ENCODE data around the gene PNKD.

Gene PNKD

DNA sequence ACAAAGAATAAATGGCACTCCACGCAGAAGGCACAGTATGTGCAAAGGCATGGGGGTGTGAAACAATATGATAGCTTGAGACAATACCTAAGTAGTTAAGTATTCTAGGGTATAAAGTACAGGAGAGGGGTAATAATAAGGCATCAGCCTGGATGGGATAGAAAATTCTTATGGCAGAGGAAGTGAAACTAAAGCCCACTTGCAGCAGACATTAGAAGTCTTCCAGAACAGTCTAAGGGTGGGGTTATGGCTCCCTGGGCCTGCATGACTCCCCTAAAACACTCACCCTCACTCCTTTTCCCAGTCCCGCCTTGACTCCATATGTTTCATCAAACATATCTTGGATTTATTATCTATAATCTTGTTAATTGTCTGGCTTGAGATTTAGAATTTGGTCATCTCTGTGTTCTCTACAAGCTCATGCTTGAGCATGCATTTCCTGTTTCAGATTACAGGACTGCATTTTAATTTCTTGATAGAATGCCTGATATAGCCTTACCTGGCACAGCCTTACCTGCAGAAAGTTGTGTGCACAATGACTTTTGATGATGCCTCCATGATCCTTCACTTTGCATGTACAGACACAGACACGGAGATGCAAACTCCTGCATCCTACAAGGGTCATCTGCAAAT is 50.5 kb downstream of the PNKD start:
- no peak for DNase-seq

DNA sequence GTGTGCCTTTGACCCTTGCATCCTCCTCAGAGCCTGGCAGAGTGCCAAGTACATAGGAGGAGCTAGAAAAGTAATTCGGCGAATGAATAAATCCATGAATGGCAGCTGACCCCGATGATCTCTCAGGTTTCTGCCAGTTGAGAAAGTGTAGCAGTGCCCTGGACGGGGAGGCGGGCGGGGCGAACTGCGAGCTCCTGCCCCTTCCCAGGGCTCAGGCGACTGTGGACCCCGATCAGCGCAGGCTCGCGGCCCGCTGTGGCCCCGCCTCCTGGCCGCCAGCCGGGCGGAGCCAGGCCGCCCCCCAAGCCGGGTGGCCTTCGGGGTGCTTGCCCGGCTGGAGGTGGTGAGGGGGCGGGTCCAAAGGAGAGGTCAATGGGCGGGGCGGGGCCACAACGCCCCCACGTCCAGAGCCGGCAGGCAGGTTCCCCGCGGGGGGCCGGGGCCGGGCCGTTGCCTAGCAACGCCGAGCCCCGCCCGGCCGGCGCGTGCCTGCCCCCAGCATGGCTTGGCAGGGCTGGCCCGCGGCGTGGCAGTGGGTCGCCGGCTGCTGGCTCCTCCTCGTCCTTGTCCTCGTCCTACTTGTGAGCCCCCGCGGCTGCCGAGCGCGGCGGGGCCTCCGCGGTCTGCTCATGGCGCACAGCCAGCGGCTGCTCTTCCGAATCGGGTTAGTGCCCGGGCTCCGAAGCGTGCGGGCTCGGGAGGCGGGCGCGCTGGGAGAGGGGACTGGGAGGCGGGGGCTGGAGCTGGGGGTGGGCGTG is 52.6 kb downstream of the PNKD start:
- DNase-seq = peak; percentile 46

DNA sequence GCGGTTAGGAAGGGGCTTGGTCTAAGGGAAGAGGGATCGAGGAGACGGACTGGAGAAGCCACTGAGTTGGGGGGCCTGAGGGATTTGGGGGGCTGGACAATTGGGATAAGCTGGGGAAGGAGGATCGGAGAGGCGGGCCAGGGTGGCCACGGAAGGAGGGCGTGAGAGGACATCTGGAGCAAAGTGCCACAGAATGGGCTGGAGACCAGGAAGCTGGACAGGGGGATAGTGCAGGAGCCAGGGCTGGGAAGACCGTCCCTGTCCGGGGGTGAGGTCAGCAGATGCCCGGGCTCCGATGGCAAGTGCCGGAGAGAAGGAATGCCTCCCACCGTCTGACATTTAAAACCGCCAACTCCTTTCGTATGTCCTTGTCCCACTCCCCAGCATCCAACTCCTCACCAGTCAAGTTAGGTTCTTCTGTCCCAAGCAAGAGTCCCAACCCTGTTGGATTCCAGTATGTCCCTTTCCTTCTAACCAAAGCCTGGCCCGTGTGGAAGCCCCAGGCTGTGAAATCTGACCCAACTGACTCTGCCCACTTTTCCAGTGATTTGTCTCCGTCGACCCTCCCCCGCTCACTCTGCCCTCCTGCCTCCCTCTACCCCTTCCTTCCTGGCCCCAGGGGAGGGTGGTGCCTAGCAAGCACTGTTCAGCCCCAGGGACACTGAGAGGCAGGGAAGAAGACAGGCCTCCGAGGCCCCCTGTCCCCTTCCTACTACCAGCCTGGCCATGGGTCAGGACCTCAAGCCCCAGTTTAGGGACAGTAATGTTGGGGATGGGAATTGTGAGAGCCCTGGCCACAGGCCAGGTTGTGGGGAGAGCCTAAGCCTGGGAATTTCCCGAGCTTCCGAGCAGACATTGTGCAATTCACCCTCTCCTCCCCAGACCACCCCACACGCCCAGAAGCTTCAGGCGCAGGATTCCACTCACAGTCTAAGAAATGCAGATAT is 53.5 kb downstream of the PNKD start:
- DNase-seq = no peak

DNA sequence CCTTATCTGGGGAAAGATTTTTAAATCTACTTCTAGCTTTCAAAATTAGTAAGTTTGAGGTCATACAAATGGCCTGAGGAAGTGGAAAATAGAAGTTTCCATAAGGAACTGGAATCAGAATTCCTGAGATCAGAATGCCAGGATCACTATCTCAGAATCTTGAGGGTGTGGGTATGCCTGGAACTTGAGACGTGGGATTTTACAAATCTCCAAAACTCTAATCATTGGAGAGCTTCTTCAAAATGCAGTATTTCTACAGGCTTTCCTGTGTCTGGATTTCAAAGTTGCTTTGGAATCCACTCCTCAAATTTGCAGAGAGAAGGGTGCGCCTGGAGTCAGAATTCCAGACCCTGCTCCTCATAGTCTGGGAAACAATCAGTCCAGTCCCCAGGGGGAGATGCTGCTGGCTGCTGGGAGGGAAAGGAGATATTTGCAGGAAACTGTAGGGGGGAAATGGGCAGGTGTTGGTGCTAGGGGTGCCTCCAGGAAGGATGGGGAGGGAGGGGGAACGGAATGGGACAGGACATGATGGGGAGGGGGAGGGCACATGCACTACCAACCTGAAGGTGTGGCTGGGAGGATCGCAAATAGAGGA is 55.3 kb downstream of the PNKD start:
- no peak for DNase-seq

DNA sequence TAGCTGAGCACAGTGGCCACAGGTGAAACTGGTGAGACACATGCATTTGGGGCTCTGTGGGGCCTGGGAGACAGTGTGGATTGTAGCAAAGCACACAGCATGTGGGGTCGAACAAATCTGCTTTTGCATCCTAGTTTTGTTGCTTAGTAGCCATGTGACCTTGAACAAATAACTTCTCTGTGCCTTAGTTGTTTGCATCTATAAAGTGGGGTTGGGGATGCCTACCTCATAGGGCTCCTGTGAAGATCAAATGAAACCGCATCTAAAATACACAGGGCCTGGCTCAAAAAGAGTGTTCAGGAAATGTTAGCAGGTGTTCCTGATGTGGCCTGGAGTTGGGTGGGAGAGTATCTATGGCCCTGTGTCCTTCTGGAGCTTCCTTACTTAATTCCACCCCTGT is 56.0 kb downstream of the PNKD start:
- no peak for DNase-seq

DNA sequence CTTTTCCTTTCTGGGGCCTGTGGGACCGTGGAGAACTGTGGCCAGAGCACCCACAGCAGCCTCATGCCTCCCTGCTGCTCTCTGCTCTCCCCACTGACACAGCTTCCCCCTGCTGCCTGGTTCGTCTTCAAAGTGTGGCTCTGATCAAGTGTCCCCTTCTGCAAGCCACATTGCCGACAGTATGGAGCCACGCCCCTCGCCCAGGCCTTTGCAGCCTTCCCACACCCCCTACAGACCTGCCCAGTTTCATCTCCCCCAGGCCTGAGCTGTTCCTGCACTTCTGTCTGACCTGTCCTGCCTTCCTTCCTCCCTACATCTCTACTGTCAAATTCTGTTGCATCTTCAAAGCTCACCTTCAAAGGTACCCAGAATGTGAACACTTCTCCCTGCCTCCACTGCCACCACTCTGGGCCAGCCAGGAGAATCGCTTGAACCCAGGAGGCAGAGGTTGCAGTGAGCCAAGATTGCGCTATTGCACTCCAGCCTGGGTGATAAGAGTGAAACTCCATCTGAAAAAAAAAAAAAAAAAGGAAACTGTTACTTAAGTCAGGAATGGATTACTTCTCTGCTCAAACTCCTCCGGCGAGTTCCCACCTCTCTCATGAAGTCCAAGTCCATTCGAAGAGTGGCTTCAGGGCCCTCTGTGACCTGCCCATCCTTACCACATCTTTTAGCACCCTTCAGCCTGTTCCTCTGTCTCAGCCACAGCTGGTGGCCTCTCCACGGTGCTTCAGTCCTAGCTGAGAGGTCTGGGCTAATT is 57.3 kb downstream of the PNKD start:
- DNase-seq = no peak

DNA sequence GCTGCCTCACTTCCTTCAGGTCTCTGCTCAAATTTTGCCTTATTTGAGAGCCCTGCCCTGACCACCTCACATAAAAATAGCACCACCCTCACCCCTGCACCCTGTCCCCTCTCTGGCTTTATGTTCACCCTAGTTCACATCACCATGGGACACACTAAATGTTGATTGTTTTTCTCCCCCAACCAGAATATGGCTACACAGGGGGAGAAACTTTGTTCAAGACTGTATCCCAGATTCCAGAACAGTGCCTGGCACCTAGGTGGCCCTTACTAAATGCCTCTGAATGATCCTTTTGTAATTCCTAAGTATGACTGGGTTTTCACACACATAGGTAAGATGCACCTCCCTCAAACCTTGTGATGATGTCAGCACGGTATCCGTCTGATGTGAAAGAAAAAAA is 58.0 kb downstream of the PNKD start:
- DNase-seq = no peak

DNA sequence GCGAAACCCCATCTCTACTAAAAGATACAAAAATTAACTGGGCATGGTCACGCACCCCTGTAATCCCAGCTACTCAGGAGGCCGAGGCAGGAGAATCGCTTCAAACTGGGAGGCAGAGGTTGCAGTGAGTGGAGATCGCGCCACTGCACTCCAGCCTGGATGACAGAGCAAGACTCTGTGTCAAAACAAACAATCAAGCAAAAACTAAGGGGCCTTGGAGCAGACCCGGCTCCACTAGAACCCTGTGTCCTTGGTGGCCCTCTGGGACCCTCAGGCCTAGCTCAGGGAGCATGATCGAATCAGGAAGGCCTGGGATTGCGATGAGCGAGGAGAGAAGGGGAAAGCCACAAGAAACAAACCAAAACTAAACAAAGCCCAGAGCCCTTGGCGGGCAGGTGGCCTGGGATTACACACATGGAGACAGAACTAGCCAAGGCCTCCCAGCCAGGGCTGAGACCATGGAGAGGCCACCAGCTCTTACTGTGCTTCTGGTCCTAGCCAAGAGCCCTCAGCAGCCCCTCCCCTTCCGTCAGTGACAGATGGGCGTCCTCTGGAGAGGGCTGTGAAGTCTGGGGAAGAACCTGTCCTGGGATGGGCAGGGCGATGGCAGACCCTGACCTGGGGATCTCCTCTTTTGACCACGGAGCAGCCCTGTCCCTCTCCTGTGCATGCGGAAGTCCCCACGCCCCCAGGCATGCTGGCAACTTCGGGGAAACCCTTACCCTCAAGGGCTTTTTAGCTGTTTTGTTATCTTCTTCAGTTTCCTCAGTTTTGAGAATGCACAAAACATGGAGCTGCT is 58.9 kb downstream of the PNKD start:
- DNase-seq = no peak

DNA sequence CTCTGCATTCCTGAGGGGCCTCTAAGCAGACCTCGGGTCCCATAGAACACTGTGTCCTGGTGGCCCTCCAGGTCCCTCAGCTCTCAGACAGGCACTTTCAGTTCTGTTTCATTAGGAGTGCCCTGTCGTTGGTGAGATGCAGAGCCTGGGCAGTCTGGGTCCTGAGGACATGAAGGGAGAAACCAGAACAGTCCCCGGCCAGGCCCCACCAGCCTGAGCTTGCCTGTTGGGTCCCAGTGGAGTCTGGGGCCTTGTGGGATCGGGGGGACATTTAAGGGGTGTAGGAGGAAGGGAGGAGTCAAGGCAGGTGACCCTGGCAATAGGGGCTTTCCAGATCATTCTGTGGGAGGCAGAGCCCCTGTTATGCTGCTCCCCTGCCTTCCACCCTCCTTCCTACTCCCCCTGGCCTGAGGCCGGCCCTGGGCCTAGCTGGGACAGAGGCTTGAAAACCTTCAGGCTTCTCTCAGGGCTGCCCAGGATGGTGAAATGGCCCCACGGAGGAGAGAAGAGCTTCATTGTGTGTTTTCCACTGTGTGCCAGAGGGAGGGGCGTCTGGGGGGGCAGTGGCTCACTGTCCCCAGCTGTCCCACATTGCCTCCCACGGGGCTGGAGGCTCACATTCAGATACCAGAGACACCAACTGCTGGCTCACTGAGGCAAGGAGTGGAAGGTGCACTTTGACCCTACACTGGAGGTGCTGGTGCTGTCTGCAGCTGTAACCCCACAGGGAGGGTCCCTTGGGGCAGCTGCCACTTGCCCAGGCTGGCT is 59.7 kb downstream of the PNKD start:
- no peak for DNase-seq

DNA sequence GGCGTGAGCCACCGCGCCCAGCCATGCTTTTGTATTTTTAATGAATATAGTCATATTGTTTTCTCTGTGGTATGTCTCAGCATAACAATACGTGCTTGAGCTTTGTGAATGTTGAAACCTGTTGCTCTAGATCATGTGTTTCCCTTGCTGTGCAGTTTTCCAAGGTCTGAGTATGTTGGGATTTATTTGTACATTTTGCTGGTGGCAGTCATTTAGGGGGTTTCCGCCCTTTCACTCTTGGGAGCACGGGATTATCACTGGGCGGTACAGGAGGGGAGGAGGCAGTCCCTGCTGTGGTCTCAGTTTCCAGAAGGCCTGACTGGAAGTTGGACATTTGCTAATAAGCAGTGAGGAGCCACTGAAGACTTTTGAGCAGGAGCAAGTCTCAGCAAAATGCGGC is 61.4 kb downstream of the PNKD start:
- DNase-seq = no peak

DNA sequence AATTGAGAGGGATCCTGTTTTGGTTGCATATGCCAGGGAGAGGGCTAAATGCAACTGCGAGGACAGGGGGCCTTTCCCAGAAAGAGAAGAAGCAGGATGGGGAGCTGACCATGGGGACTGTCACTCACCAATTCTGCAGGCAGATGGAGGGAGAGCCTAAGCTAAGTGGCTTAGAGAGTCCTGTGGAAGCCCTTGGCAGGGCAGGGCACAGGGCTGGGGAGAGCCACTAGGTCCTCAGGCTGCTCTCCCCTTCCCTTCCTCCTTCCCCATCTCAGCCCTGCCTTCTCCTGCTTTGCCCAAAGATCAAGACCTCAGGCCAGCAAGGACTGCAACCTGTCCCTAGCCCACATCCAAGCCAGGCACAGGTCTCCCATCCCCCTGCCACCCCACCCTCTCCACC is 62.0 kb downstream of the PNKD start:
- no peak for DNase-seq

DNA sequence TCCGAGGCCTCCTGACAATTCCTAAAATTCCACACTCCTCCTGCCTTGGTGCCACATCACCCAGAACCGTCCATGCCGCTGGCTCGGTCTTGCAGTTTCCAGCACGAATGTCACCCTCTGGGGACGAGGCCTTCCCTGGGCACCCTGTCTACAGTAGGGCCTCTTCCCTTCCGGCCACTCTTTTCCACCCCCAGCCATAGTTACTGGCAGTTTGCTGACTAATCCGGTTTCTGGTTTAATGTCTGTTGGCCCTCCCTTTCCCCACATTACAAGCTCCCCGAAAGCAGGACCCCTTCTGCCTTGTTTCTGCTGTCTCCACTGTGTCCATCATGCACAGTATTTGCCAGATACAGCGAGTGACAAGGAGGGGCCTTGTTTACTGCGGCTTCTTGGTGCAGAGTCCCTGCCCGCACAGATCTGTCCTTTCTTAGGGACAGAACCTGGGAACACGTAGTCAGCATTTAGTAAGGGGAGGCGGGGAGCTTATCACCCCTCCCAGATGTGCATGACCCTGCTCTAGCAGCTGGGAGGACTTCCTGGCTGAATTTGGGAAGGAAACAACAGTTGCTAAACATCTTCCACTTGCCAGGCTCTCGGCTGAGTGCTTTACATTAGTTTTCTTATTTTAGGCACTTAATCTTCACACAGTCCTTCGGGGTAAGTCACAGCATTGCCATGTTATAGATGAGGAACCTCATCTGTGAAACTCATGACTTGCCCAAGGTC is 62.8 kb downstream of the PNKD start:
- DNase-seq = no peak

DNA sequence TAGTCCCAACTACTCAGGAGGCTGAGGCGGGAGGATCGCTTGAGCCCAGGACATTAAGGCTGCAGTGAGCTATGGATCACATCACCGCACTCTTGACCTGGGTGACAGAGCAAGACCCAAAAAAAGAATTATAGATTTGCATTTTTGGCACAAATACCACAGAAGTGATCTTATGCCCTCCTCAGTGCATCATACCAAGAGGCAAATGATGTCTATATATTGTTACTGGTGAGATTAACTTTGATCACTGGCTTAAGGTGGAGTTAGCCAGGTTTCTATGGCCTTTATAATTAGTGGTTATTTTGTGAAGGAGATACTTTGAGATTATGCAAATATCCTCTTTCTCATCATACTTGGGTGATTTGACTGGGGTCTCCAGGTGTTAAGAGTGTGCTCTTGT is 64.2 kb downstream of the PNKD start:
- DNase-seq = no peak

DNA sequence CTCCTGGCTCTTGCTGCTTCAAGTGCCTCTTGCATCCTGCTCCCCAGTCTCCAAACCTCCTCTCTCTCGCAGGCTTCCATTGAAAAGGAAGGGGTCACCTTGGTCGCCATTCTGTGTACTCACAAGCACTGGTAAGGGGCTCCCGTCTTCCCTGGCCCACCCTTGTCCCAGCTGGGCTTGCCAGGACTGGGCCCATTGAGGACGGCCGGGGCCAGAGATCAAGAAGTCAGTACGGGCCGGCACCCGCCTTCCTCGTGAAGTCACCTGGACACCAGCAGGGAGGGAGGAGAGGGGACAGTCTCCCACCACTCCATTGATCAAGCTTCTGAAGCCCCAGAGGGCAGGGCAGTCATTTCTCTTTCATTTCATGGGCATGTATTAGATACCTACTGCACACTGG is 70.3 kb downstream of the PNKD start:
- DNase-seq = no peak

DNA sequence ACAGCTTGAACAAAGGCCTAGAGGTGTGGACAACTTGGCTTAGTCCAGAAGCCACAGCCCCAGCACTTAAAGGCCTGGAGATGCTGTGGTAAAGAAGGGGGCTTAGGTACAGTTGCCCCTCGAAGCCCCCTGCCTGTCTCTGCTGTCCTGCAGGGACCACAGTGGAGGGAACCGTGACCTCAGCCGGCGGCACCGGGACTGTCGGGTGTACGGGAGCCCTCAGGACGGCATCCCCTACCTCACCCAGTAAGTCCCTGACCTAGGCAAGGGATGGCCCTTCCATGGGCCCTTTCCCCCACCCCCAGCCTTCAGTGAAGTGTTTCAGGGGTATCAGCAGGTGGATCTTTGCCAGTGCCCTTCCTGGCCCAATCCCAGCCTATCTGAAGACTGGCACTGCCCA is 71.1 kb downstream of the PNKD start:
- DNase-seq = no peak

DNA sequence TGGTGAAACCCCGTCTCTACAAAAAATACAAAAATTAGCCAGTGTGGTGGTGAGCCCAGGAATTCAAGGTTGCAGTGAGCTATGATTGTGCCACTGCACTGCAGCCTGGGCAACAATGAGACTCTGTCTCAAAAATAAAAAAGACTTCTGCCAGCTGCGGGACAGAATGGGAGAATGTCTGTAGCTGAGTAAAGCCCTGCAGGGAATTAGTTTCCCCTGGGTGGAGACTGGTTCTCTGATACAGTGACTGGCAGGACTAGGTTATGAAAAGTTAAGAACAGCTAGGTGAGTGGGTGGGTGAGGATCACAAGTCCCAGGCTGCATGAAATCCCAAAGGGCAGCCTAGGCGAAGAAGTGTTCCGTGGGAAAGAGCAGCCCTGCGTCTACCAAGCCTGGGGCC is 72.5 kb downstream of the PNKD start:
- no peak for DNase-seq

DNA sequence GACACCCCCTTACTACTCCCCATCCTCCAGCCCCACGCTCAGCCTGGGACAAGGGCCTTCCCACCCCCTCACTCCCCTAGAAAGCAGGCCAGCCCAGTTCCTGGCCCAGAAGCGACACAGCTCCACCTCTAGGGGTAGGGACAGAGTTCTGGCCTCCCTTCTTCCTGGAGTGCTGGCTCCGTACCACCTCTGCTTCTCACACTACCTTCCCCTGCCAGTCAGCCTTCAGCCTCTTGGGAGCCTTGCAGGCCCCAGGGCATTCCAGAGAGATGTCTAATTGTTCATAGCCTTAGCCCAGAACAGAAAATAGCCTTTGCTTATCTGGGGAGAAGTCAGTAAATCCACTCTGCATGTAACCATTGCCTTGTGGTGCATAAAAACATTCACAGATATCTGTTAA is 73.3 kb downstream of the PNKD start:
- no peak for DNase-seq

DNA sequence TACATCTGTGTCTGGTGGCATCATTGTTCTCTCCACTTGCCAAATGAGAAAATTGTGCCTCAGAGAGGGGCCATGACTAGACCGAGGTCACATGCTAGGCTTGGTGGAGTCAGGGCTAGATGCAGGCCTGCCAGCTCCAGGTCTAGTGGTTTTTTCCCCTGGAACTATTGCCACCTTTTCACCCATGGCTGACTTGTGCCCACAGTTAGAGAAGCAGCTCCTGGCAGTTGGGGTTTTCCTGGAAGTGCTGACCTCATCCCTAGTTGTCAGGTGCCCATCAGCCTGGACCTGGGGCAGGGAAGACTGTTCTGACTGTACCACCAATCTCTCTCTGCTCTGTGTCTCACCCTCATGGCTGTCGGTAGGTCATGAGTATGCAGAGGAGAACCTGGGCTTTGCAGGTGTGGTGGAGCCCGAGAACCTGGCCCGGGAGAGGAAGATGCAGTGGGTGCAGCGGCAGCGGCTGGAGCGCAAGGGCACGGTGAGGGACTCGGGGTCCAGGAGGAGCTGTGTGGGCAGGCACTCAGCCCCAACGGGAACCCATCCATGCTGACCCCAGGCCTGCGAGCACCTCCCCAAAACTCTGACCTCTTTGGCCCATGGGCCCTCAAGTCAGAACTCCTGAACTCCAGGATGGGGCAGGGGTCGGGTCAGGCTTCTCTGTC is 73.9 kb downstream of the PNKD start:
- DNase-seq = no peak

DNA sequence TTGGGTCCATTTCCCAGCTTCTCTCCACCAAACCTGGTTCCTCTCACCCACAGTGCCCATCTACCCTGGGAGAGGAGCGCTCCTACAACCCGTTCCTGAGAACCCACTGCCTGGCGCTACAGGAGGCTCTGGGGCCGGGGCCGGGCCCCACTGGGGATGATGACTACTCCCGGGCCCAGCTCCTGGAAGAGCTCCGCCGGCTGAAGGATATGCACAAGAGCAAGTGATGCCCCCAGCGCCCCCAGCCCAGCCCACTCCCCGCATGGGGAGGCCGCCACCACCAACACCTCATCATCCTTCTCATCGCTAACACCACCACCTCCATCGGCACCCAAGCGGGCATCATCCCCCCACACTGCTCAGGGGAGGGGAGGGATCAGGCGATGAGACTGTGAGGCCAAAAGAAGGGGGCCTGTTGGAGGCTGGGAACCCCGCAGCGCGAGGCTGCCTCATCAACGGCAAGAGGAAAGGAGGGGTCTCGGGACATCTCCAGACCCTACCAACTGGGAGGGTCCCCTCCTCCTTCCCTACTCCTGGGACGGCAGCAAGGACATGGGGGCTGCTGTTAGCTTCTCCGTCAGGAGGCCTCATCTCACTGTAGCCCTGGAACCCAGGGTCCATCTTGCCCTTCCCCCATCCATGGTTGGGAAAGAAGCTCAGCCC is 74.6 kb downstream of the PNKD start:
- no peak for DNase-seq

Data from NCI-H1092 treated with DMSO at 0.1 percent for 48 hours (cell line).